Epithelial cell of proximal tubule (primary cell): Measurements from ENCODE around the gene NAPA. TPM values are rescaled to one million over a fixed set of nuclear protein-coding genes. Genes with fewer than 3 reads are reported as not detected.

Source experiments
- DNase-seq: peaks from one replicate; pipeline ENCODE4 v3.0.0-alpha.2; 2011; ENCODE audit warnings: low read depth
- H3K4me3 ChIP-seq: 2 replicates; pipeline ENCODE4 v1.5.1; 2011; ENCODE audit warnings: low read depth, mild to moderate bottlenecking, low read length
- total RNA-seq: library from RNA; depleted of rRNA; stranded (reverse); fragments of >200 nt; gene quantifications from 2 replicates; pipeline ENCODE4 v1.2.3, GENCODE V29; 2015
- TF ChIP-seq, protein P1 (sequence below): conservative IDR thresholded peaks from 2 replicates; pipeline ENCODE4 v1.5.1; 2012; ENCODE audit warnings: low read depth, mild to moderate bottlenecking, low read length

The NAPA gene
- total RNA-seq, 1 donor from 2014 or later, result 78.9 TPM

DNA sequence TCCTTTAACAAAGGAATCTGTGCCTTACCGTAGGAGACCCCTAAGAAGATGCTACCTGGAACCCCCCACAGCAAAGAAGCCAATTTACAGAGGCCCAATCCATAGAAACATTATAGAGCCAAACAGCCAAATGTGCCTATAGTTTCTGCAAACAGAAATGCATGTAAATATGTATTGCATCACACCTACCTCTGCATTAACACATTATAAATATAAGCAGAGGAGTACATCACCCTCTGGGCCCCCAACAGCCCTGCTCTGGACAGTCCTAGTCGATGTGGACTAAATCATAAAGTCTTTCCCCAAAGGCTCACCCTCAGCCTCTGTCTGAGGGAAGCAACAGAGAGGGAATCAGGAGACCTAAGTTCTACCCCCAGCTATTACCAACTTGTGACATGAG, 32.3 kb upstream of the NAPA start:
- no peak for DNase-seq
- TF ChIP-seq, protein P1, sequence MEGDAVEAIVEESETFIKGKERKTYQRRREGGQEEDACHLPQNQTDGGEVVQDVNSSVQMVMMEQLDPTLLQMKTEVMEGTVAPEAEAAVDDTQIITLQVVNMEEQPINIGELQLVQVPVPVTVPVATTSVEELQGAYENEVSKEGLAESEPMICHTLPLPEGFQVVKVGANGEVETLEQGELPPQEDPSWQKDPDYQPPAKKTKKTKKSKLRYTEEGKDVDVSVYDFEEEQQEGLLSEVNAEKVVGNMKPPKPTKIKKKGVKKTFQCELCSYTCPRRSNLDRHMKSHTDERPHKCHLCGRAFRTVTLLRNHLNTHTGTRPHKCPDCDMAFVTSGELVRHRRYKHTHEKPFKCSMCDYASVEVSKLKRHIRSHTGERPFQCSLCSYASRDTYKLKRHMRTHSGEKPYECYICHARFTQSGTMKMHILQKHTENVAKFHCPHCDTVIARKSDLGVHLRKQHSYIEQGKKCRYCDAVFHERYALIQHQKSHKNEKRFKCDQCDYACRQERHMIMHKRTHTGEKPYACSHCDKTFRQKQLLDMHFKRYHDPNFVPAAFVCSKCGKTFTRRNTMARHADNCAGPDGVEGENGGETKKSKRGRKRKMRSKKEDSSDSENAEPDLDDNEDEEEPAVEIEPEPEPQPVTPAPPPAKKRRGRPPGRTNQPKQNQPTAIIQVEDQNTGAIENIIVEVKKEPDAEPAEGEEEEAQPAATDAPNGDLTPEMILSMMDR, result no peak
- no peak overlapping the region for H3K4me3 ChIP-seq

DNA sequence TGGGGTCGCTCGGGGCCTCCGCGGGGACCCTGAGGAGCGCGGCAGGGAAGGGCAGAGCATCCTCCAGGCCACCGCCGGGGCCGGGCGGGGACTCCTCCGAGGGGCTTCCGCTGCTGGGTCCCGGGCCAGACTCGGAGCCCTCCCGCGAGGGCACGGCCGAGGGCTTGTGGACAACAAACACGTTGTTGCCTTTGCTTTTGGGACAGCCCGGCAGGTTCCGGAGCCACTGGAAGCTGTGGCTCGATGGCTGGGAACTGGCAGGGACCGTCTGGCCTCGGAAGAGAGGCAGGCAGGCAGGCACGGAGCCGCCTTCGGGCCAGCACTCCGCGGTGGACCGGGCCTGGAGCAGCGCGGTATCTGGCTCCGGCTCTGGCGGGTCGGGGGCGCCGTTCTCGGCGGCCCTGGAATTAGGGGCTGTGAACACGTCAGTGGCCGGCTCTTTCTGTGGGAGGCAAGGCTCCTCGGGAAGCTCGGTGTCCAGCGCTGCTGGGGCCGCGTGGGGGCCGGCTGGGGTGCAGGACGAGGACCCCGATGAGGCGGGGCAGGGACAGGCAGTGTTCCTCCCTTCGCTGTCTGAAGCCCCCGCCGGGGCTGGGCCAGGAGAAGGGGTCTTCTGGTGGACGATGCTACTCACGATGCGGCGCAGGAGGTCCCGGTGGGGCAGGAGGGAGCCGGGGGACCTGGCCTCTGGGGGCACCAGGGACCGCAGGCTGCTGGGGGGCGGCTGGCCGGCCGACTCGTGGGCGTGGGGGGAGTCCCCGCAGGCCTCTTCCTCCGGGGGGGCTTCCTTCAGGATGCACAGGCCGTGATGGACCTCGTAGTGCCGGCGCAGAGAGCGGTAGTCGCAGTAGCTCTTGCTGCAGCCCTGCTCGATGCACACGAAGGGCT, 30.4 kb upstream of the NAPA start:
- no peak for DNase-seq
- TF ChIP-seq, protein P1, result no peak
- no peak overlapping the region for H3K4me3 ChIP-seq

DNA sequence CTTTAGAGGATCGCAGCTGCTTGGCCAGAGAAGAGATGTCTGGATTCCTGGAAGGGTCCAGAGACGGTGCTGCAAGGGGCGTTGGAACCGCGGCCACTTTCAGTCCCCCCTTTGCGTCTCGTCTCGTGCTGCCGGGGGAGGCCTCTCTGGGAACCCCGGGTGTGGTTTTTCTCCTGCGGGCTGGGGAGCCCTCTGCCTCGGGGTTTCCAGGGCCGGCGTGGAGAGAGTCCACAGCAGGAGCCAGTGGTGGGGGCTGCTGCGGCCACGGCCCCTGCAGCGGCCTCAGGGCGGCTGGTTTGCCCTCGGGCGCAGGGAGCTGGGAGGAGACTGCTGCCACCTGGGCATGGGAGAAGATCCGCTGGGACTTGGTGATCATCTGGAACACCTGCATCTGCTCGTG, 29.6 kb upstream of the NAPA start:
- DNase-seq, result no peak
- no peak overlapping the region for H3K4me3 ChIP-seq
- TF ChIP-seq, protein P1, result no peak

DNA sequence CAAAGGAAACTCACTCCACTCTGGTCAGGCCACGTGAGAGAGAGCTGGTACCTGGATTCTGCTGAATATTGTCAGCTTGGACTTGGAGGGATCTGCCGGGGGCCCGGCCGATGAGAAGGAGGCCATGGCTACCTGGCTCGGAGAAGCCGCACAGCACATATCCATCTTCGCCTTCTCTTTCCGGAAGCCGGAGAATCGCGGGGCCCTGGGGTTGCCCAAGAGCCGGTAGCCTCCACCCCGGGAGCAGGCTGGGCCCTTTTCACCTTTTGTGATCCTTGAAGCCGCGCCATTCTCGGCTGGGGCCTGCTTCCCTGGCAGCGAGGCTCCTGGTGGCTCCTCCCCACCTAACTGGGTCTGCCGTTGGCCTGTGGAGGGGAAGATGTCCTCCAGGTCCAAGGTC, 29.2 kb upstream of the NAPA start:
- no peak for DNase-seq
- H3K4me3 ChIP-seq, result no peak overlapping the region
- TF ChIP-seq, protein P1, result no peak

- TF ChIP-seq, protein P1, result no peak
- no peak overlapping the region for H3K4me3 ChIP-seq
- DNase-seq, result no peak
Observed at GRCh38 chr19:47542030-47542475, 27.2 kb upstream of the NAPA start.

- no peak for DNase-seq
- H3K4me3 ChIP-seq, result no peak overlapping the region
- TF ChIP-seq, protein P1, result no peak
Observed at GRCh38 chr19:47541518-47541917, 26.7 kb upstream of the NAPA start.

DNA sequence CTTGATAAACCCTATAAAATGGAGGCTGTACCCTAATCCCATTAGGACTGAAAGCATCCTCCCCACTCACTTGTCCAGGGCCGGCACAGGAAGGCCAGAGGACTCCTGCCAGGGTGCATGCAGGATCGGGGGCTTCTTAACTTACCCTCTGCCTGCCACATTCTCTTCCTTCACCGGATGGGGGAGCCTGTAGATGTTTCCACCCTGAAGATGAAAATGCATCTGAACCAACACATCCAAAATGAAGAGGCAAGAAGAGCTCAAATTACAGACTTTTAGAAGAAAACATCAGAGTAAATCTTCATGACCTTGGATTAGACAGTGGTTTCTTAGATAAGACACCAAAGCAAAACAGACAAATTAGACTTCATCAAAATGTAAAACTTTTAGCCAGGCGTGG, 25.9 kb upstream of the NAPA start:
- H3K4me3 ChIP-seq, result no peak overlapping the region
- DNase-seq, result no peak
- TF ChIP-seq, protein P1, result peak; percentile 58
